ENCODE data around the gene AURKAIP1.
"Not testable (repeated sequence)": the region's sequence is repeated elsewhere in the genome, so short reads cannot be mapped to it uniquely, and the experiment has no call there.

The AURKAIP1 gene

DNA sequence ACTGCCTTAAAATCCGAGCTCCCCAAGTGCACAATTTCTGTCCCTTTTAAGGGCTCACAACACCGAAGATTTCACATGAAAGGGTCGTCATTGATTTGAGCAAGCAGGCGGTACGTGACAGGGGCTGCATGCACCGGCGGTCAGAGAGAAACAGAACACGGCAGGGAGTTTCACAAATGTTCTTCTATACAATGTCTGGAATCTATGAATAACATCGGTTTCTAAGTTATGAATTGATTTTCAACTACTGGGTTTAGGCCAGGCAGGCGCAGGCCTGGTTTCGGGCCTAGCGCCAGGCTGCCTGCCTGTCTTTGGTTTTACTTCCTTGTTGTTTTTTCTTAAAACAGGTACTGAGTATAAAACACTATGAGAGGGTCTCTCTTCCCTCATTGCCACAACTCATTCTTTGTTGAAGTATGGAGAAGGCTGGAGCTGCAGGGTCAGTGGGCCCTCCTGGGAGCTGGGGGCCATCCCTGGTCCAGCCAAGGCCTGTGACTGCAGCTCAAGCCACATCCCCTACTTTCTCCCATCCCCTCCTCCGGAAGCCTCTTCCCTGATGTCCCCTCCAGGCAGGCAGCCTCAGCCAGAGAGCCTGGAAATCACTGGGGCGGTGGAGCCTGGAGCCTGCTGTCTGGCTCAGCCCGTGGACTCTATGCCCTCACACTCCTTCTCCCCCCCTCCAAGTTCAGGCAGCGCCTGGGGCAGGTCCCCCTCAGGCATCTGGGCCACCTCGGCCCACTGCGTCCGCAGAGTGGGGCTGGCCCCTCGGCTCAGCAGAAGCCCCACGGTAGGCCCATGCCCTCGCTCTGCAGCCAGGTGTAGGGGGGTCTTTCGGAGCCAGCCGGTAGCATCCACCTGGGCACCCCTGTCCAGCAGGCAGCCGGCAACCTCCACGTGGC is 43.7 kb upstream of the AURKAIP1 start:
- H3K9ac ChIP-seq (ENCODE audit: low read depth, low read length), result no peak overlapping the region
- no peaks in the 10 kb centered on the region for H3K27me3 ChIP-seq (ENCODE audit: insufficient read depth, low read length, poor library complexity)
- H3K9me3 ChIP-seq (ENCODE audit: insufficient read depth, low read length, severe bottlenecking), result no peaks in the 10 kb centered on the region
- no peak for TF ChIP-seq EZH2 (IDR thresholded peaks at IDR 0.05; ENCODE audit: borderline replicate concordance, low read depth, low read length, severe bottlenecking)
- TF ChIP-seq, protein P1, sequence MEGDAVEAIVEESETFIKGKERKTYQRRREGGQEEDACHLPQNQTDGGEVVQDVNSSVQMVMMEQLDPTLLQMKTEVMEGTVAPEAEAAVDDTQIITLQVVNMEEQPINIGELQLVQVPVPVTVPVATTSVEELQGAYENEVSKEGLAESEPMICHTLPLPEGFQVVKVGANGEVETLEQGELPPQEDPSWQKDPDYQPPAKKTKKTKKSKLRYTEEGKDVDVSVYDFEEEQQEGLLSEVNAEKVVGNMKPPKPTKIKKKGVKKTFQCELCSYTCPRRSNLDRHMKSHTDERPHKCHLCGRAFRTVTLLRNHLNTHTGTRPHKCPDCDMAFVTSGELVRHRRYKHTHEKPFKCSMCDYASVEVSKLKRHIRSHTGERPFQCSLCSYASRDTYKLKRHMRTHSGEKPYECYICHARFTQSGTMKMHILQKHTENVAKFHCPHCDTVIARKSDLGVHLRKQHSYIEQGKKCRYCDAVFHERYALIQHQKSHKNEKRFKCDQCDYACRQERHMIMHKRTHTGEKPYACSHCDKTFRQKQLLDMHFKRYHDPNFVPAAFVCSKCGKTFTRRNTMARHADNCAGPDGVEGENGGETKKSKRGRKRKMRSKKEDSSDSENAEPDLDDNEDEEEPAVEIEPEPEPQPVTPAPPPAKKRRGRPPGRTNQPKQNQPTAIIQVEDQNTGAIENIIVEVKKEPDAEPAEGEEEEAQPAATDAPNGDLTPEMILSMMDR (IDR thresholded peaks at IDR 0.05; ENCODE audit: borderline replicate concordance, extremely low read depth, low read length, poor library complexity, severe bottlenecking), result no peak
- no peak for DNase-seq
- H3K4me3 ChIP-seq (ENCODE audit: low read depth in 1 of 2, low read length in 2 of 2), result no peak overlapping the region
- no peaks in the 10 kb centered on the region for H3K4me1 ChIP-seq (ENCODE audit: insufficient read depth, low read length)
- no peaks in the 10 kb centered on the region for H3K79me2 ChIP-seq (ENCODE audit: insufficient read depth, low read length)
- H3K4me2 ChIP-seq (ENCODE audit: insufficient read depth, low read length), result no peak overlapping the region
- no peak overlapping the region for H3K27ac ChIP-seq (ENCODE audit: low read length)
- no peak overlapping the region for H2AFZ ChIP-seq (ENCODE audit: low read depth, low read length)
- no peak for ATAC-seq (ENCODE audit: insufficient read depth, low read depth)
- H4K20me1 ChIP-seq (ENCODE audit: insufficient read depth, low read length), result no peaks in the 10 kb centered on the region
- H3K36me3 ChIP-seq (ENCODE audit: insufficient read depth, low read length), result no peaks in the 10 kb centered on the region

DNA sequence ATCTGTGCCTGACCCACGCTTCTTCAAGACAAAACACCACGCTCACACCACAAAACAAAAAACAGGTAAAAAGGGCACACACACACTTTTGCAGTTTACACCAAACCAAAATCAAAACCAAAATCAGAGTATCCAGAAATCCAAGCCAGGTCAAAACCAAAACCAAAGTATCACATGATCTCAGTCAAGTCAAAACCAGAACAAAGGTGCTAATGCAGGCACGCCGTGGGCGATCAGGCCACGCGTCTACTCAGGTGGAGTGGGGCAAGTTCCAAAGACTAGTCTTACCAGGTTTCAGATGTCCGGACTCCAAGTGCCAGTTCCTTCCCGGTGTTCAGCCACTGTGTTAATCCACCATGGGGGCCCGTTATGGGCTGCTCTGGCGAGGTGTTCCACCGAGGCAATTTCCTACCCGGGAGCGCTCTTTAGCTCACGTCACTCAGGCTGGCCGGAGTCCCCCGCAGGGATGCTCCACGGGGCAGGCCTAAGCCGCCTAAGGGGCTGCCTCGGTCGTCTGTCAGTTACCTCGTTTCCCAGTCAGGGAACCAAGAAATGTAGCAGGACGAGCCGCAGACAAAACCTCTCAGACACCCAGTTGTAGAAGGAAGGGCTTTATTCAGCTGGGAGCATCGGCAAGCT is 42.9 kb upstream of the AURKAIP1 start:
- not testable (repeated sequence) for H3K9me3 ChIP-seq (ENCODE audit: insufficient read depth, low read length, severe bottlenecking); ATAC-seq (ENCODE audit: insufficient read depth, low read depth); H3K79me2 ChIP-seq (ENCODE audit: insufficient read depth, low read length); H3K27me3 ChIP-seq (ENCODE audit: insufficient read depth, low read length, poor library complexity); H3K4me3 ChIP-seq (ENCODE audit: low read depth in 1 of 2, low read length in 2 of 2); H3K4me1 ChIP-seq (ENCODE audit: insufficient read depth, low read length); H2AFZ ChIP-seq (ENCODE audit: low read depth, low read length); H3K9ac ChIP-seq (ENCODE audit: low read depth, low read length); DNase-seq; H3K36me3 ChIP-seq (ENCODE audit: insufficient read depth, low read length); H3K4me2 ChIP-seq (ENCODE audit: insufficient read depth, low read length); H4K20me1 ChIP-seq (ENCODE audit: insufficient read depth, low read length); H3K27ac ChIP-seq (ENCODE audit: low read length)

DNA sequence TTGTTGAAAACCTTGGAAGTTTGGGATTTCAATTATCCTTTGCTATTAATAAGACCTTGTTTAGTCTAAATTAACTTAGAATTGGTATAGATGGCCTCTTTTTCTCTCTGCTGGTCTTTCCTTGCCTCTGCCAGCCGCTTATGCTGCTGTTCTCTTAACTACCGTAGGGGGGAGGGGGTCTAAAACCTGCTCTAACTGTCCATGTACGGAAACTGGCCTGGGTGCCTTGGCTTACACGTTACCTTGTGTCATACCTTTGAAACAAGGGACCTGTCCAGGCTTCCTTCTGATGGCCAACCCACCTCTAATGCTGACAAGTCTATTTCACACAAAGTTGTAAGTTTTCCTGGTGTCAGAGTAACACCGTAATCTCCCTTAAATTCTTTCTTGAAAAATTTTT is 42.4 kb upstream of the AURKAIP1 start:
- not testable (repeated sequence) for ATAC-seq (ENCODE audit: insufficient read depth, low read depth); H3K9me3 ChIP-seq (ENCODE audit: insufficient read depth, low read length, severe bottlenecking); DNase-seq

DNA sequence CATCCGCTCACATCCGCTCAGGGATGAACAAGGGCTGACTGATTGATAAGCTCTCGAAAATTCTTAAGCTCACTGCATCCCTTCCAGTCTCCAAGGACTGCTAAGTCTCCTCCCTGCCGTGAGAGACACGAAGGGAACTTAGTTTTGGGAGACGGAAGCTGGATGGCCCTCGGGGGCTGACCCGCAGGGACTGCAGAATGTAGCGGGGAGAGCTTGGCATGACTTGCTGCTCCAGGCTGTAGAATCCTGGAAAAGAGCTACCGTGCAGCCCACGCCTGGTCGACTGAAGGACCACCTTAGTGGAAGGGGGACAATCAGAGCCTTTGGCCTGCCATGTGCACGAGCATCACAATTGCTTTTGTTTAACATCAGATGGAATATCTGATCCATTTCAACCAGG is 40.7 kb upstream of the AURKAIP1 start:
- no peak overlapping the region for H3K4me3 ChIP-seq (ENCODE audit: low read depth in 1 of 2, low read length in 2 of 2)
- H2AFZ ChIP-seq (ENCODE audit: low read depth, low read length), result no peak overlapping the region
- no peaks in the 10 kb centered on the region for H3K9me3 ChIP-seq (ENCODE audit: insufficient read depth, low read length, severe bottlenecking)
- no peak overlapping the region for H3K27ac ChIP-seq (ENCODE audit: low read length)
- DNase-seq (no peak), ATAC-seq (ENCODE audit: insufficient read depth, low read depth) (no peak)
- H3K4me2 ChIP-seq (ENCODE audit: insufficient read depth, low read length), result no peak overlapping the region
- H3K9ac ChIP-seq (ENCODE audit: low read depth, low read length), result no peak overlapping the region
- H3K27me3 ChIP-seq (ENCODE audit: insufficient read depth, low read length, poor library complexity), result no peaks in the 10 kb centered on the region
- no peaks in the 10 kb centered on the region for H3K4me1 ChIP-seq (ENCODE audit: insufficient read depth, low read length)
- H3K36me3 ChIP-seq (ENCODE audit: insufficient read depth, low read length), result no peaks in the 10 kb centered on the region
- no peaks in the 10 kb centered on the region for H4K20me1 ChIP-seq (ENCODE audit: insufficient read depth, low read length)
- no peak for TF ChIP-seq EZH2 (IDR thresholded peaks at IDR 0.05; ENCODE audit: borderline replicate concordance, low read depth, low read length, severe bottlenecking)
- TF ChIP-seq, protein P1 (IDR thresholded peaks at IDR 0.05; ENCODE audit: borderline replicate concordance, extremely low read depth, low read length, poor library complexity, severe bottlenecking), result no peak
- H3K79me2 ChIP-seq (ENCODE audit: insufficient read depth, low read length), result no peaks in the 10 kb centered on the region

More for the DNA sequence above, 42.4 kb upstream of the AURKAIP1 start:
- H3K4me1 ChIP-seq (ENCODE audit: insufficient read depth, low read length); H3K36me3 ChIP-seq (ENCODE audit: insufficient read depth, low read length); H3K9ac ChIP-seq (ENCODE audit: low read depth, low read length); H3K4me3 ChIP-seq (ENCODE audit: low read depth in 1 of 2, low read length in 2 of 2); H2AFZ ChIP-seq (ENCODE audit: low read depth, low read length); H4K20me1 ChIP-seq (ENCODE audit: insufficient read depth, low read length); H3K79me2 ChIP-seq (ENCODE audit: insufficient read depth, low read length); H3K27me3 ChIP-seq (ENCODE audit: insufficient read depth, low read length, poor library complexity); H3K27ac ChIP-seq (ENCODE audit: low read length); H3K4me2 ChIP-seq (ENCODE audit: insufficient read depth, low read length): not testable (repeated sequence)

DNA sequence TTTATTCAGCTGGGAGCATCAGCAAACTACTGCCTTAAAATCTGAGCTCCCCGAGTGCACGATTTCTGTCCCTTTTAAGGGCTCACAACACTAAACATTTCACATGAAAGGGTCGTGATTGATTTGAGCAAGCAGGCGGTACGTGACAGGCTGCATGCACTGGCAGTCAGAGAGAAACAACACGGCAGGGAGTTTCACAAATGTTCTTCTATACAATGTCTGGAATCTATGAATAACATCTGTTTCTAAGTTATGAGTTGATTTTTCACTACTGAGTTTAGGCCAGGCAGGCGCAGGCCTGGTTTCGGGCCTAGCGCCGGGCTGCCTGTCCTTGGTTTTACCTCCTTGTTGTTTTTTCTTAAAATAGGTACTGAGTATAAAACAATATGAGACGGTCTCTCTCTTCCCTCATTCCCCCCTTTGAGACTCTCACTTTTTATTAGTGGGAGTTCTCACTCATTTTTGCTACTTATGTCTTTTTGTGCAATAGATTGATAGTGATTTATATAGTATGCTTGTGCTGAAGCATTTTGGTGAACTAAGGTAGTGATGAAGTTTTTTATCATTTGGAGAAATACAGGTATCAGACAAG is 37.4 kb upstream of the AURKAIP1 start:
- H3K4me2 ChIP-seq (ENCODE audit: insufficient read depth, low read length); H3K9ac ChIP-seq (ENCODE audit: low read depth, low read length); H3K36me3 ChIP-seq (ENCODE audit: insufficient read depth, low read length); H2AFZ ChIP-seq (ENCODE audit: low read depth, low read length); H3K4me3 ChIP-seq (ENCODE audit: low read depth in 1 of 2, low read length in 2 of 2); H3K9me3 ChIP-seq (ENCODE audit: insufficient read depth, low read length, severe bottlenecking); H3K27me3 ChIP-seq (ENCODE audit: insufficient read depth, low read length, poor library complexity); DNase-seq; ATAC-seq (ENCODE audit: insufficient read depth, low read depth); H3K27ac ChIP-seq (ENCODE audit: low read length); H4K20me1 ChIP-seq (ENCODE audit: insufficient read depth, low read length): not testable (repeated sequence)
- Histone ChIP-seq H3K4me1 (ENCODE audit: insufficient read depth, low read length) (peaks cover 19% of the 10 kb centered on the region), H3K79me2 (ENCODE audit: insufficient read depth, low read length) (peaks cover 18% of the 10 kb centered on the region)
